ENCODE measurements around the gene RAD51B.

RAD51B gene

DNA sequence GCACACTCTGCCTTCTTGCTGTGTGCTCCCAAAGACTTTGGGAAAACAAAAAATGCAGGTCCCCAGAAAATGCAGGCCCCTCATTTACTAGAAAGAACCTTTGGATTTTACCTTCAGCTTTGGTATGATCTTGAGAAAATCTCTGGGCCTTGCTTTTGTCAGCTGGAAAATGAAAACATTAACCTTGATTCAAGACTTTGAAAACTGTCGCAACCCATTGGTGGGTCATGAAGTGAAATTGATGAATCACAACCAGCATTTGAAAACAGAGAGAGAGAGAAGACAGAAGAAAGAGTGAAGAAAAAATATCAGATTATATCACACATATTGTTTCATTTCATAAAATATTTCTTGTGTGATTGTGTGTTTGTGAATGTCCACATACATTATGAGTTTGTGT is 650.8 kb downstream of the RAD51B start:
- TF ChIP-seq, protein P1, sequence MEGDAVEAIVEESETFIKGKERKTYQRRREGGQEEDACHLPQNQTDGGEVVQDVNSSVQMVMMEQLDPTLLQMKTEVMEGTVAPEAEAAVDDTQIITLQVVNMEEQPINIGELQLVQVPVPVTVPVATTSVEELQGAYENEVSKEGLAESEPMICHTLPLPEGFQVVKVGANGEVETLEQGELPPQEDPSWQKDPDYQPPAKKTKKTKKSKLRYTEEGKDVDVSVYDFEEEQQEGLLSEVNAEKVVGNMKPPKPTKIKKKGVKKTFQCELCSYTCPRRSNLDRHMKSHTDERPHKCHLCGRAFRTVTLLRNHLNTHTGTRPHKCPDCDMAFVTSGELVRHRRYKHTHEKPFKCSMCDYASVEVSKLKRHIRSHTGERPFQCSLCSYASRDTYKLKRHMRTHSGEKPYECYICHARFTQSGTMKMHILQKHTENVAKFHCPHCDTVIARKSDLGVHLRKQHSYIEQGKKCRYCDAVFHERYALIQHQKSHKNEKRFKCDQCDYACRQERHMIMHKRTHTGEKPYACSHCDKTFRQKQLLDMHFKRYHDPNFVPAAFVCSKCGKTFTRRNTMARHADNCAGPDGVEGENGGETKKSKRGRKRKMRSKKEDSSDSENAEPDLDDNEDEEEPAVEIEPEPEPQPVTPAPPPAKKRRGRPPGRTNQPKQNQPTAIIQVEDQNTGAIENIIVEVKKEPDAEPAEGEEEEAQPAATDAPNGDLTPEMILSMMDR (IDR thresholded peaks at IDR 0.05; ENCODE audit: insufficient read depth, low read depth, low read length, missing control alignments) = no peak
- DNase-seq (ENCODE audit: low read depth) = no peak
- no peak overlapping the region for H3K4me3 ChIP-seq (ENCODE audit: low read depth, low read length)

DNA sequence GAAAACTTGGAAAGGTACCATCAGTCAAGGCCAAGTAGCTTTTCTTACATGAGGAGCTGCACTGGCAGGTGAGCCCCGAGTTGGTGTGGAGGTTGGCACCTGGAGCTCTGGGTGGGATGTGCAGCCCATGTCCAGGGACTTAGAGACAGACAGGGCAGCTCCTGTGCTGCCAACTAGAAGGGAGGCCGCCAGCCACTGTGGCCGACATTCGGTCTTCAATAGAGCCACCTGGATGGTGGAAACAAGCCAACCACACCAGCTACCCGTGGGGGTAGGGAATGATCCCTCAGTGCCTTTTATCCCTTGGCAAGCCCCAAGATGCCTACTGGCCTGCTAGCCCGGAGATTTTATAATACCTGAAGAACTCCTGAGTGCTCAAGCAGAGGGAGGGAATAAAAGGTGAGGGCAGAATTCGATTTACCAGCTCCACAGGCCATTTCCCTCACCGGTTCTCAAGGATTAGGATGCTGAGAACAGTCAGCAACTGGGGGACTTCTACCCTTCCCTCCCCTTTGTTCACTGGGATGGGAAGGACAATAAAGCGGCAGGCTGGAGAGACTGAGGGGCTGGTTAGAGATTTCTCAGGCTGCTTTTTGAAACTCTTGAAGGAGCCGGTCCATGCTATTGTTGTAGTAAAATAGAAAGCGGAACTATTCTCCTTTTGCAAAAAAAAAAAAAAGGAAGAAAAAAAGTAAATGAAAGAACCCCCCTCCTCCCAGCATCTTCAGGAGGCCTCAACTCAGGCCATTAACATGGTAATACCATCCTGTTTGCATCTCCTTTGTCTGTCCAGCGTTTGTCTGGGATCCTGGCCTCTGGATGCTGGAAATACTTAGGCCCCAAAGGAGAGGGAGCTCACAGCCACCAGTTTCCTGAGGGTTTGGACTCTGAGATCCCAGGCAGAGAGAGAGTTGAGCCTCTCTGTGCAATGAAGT is 651.7 kb downstream of the RAD51B start:
- TF ChIP-seq, protein P1 (IDR thresholded peaks at IDR 0.05; ENCODE audit: insufficient read depth, low read depth, low read length, missing control alignments) = no peak
- no peak overlapping the region; the same call in 1 of the 2 replicates for H3K4me3 ChIP-seq (ENCODE audit: low read depth, low read length)
- DNase-seq (ENCODE audit: low read depth) = peak; percentile 65

DNA sequence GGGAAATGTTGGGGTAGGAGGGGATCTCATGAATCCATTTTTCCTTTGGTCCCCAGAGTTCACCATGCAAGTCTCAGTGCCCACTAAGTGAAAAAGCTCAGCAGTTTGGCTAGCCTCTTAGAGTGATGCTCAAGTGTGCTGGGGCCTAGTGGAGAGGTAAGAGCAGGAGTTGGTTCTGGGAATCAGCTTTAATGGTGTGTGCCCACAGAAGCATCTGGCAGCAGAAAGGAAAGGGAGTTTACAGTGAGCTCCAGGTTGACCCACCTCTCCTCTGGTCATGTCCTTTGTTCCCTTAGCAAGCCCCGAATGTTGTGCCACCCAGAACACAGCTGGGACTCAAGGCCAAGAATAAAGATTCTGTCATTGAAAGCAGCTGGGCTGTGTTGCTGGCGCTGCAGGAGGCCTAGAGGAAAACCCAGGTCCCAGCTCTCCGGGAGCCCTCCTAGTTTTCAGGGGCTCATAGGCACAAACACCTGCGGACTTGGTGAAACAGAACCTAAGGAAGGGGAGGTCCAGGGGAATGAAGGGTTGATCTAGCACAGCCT is 652.5 kb downstream of the RAD51B start:
- no peak overlapping the region for H3K4me3 ChIP-seq (ENCODE audit: low read depth, low read length)
- TF ChIP-seq, protein P1 (IDR thresholded peaks at IDR 0.05; ENCODE audit: insufficient read depth, low read depth, low read length, missing control alignments) = no peak
- no peak for DNase-seq (ENCODE audit: low read depth)

DNA sequence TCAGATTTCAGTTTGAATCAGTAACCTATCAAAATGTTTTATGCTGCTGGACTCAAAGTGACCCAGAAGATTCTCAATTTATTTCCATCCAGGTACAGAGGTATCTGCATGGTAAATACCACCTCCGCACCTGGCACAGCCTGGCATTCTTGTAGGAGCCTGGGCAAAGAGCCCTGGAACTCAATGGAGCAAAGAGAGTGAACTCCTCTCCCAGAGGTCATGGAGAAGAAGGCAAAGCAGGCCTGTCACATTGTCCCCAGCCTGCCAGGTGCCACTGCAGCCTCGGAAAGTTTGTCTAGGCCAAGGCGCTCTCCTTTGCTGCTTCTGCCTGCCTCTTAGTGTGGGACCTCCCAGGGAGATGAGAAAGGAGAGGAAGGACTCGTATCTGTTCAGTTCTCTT is 653.5 kb downstream of the RAD51B start:
- H3K4me3 ChIP-seq (ENCODE audit: low read depth, low read length) = no peak overlapping the region
- DNase-seq (ENCODE audit: low read depth) = no peak
- TF ChIP-seq, protein P1 (IDR thresholded peaks at IDR 0.05; ENCODE audit: insufficient read depth, low read depth, low read length, missing control alignments) = no peak

DNA sequence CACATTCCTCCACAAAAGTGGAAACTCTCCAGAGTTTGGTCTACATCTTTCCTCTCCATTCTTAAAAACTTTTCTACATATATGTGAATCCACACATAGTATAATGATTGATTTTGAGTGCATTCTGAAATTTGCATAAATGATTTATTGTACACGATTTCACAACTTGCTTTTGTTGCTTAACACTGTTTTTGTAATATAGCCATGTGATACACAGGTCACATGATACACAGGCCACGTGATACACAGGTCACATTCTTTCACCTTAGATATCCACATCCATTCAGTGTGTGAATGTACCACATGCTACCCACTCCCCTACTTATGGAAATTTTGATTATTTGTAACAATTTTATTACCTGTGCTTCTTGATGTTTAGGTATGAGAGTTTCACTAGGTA is 654.2 kb downstream of the RAD51B start:
- DNase-seq (ENCODE audit: low read depth) = peak; percentile 26
- TF ChIP-seq, protein P1 (IDR thresholded peaks at IDR 0.05; ENCODE audit: insufficient read depth, low read depth, low read length, missing control alignments) = no peak

DNA sequence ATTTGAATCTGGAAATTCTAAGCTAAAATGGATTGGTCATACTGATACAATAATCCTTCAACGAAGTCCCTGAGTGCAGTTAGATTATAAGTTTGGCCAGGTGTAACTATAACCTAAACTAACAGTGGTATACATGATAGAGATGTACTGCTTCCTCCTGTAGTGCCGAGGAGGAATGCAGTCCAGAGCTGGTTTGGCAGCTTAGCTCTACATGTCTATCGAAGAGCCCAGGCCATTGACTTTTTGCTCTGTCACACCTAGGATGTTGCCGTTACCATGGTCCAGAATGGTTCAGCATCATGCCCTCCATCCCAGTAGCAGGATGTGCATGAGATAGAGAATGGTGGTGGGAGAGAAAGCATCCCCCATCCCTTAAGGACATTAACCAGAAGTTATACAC is 655.2 kb downstream of the RAD51B start:
- DNase-seq (ENCODE audit: low read depth) = no peak
- H3K4me3 ChIP-seq (ENCODE audit: low read depth, low read length) = no peak overlapping the region
- TF ChIP-seq, protein P1 (IDR thresholded peaks at IDR 0.05; ENCODE audit: insufficient read depth, low read depth, low read length, missing control alignments) = no peak

More for the DNA sequence above, 654.2 kb downstream of the RAD51B start:
- no peak overlapping the region for H3K4me3 ChIP-seq (ENCODE audit: low read depth, low read length)

Data from GM12865 (cell line).